ENCODE measurements around the gene CSF1R.

CSF1R gene

DNA sequence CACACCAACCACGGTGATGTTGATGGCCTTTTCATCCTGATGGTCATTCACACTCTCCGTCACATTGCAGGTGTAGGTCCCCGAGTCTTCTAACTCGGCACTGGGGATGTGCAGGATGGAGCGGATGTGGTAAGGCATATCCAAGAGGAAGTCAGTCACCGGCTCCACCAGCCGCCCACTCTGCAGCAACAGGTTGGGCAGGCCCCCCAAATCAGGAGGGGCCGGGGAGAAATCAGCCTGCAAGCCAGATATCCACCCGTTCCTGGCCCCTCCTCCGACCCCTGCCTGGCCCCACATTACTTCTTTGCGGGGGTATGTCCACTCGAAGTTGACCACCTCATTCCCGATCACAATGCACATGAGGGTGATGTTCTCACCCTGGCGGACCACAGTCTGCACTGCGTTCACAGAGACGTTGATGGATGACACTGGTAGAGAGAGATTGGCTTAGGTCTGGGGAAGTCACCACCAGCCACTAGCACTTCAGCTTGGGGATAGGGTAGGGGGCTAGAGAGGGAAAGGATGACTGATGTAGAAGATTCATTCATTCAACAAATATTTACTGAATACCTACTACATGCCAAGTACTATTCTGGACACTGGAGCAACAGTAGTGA is 47.3 kb upstream of the CSF1R start:
- ChIA-PET CTCF (interaction anchor here (0.6 to 1.3 kb wide), 2 partner anchors 29 to 244 kb away, joined by 3 read pairs; no protein-coding TSS in a partner anchor), POLR2A (no interaction called here)
- Histone ChIP-seq H3K9me3 (ENCODE audit: control insufficient read depth, insufficient read depth, low read depth, low read length) (no peaks in the 10 kb centered on the region), H3K27ac (ENCODE audit: extremely low read depth, low read depth, low read length) (no peak overlapping the region), H3K4me3 (ENCODE audit: low read depth, low read length) (no peak overlapping the region), H3K36me3 (ENCODE audit: control insufficient read depth in 2 of 2, insufficient read depth in 1 of 2, low read length in 2 of 2) (no peaks in the 10 kb centered on the region), H3K4me1 (ENCODE audit: control insufficient read depth, insufficient read depth, low read length) (no peaks in the 10 kb centered on the region)
- TF ChIP-seq, protein P1, sequence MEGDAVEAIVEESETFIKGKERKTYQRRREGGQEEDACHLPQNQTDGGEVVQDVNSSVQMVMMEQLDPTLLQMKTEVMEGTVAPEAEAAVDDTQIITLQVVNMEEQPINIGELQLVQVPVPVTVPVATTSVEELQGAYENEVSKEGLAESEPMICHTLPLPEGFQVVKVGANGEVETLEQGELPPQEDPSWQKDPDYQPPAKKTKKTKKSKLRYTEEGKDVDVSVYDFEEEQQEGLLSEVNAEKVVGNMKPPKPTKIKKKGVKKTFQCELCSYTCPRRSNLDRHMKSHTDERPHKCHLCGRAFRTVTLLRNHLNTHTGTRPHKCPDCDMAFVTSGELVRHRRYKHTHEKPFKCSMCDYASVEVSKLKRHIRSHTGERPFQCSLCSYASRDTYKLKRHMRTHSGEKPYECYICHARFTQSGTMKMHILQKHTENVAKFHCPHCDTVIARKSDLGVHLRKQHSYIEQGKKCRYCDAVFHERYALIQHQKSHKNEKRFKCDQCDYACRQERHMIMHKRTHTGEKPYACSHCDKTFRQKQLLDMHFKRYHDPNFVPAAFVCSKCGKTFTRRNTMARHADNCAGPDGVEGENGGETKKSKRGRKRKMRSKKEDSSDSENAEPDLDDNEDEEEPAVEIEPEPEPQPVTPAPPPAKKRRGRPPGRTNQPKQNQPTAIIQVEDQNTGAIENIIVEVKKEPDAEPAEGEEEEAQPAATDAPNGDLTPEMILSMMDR (tag by site-specific recombination; IDR thresholded peaks at IDR 0.05), result no peak
- TF ChIP-seq, protein P2, sequence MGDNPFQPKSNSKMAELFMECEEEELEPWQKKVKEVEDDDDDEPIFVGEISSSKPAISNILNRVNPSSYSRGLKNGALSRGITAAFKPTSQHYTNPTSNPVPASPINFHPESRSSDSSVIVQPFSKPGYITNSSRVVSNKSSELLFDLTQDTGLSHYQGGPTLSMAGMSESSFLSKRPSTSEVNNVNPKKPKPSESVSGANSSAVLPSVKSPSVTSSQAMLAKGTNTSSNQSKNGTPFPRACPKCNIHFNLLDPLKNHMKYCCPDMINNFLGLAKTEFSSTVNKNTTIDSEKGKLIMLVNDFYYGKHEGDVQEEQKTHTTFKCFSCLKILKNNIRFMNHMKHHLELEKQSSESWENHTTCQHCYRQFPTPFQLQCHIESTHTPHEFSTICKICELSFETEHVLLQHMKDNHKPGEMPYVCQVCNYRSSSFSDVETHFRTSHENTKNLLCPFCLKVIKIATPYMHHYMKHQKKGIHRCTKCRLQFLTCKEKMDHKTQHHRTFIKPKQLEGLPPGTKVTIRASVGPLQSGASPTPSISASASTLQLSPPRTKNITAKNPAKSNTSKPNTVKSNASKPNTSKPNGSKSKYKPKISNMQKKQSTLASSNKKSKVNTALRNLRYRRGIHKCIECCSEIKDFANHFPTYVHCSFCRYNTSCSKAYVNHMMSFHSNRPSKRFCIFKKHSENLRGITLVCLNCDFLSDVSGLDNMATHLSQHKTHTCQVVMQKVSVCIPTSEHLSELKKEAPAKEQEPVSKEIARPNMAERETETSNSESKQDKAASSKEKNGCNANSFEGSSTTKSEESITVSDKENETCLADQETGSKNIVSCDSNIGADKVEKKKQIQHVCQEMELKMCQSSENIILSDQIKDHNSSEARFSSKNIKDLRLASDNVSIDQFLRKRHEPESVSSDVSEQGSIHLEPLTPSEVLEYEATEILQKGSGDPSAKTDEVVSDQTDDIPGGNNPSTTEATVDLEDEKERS (tag by site-specific recombination; IDR thresholded peaks at IDR 0.05), result no peak
- TF ChIP-seq SCRT2 (tag by site-specific recombination; IDR thresholded peaks at IDR 0.05), result peak; percentile 68; the same call in 1 of the 2 replicates

DNA sequence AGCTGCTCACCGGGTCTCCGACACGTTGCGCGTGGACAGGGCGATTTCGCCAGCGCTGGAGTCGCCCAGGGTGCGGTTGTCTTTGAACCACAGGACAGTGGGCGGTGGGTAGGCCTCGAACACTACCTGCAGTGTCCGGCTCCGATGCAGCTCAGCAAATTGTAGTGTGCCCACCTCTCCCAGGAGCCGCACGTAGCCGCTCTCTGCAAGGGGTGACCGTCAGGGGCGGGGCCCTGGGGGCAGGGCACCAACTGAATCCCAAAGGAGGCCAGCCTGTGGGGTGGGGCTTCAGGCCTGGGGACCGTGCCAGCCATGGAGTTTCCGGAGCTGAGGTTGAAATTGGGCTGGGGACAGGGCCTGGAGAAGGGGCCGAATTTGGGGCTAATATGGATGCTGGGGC is 46.4 kb upstream of the CSF1R start:
- Histone ChIP-seq H3K4me1 (ENCODE audit: control insufficient read depth, insufficient read depth, low read length) (no peaks in the 10 kb centered on the region), H3K36me3 (ENCODE audit: control insufficient read depth in 2 of 2, insufficient read depth in 1 of 2, low read length in 2 of 2) (no peaks in the 10 kb centered on the region), H3K4me3 (ENCODE audit: low read depth, low read length) (no peak overlapping the region), H3K27ac (ENCODE audit: extremely low read depth, low read depth, low read length) (no peak overlapping the region), H3K9me3 (ENCODE audit: control insufficient read depth, insufficient read depth, low read depth, low read length) (no peaks in the 10 kb centered on the region)
- TF ChIP-seq, protein P3, sequence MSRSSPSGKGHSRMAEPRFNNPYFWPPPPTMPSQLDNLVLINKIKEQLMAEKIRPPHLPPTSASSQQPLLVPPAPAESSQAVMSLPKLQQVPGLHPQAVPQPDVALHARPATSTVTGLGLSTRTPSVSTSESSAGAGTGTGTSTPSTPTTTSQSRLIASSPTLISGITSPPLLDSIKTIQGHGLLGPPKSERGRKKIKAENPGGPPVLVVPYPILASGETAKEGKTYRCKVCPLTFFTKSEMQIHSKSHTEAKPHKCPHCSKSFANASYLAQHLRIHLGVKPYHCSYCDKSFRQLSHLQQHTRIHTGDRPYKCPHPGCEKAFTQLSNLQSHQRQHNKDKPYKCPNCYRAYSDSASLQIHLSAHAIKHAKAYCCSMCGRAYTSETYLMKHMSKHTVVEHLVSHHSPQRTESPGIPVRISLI (tag by site-specific recombination; IDR thresholded peaks at IDR 0.05), result no peak
- TF ChIP-seq ZNF777 (tag by site-specific recombination; IDR thresholded peaks at IDR 0.05; ENCODE audit: borderline replicate concordance) (no peak), ZNF416 (tag by site-specific recombination; IDR thresholded peaks at IDR 0.05) (no peak), ZNF843 (tag by site-specific recombination; IDR thresholded peaks at IDR 0.05) (no peak), ZBTB7A (tag by site-specific recombination; IDR thresholded peaks at IDR 0.05; ENCODE audit: low read depth) (no peak), KLF16 (tag by site-specific recombination; IDR thresholded peaks at IDR 0.05) (no peak), ZNF223 (tag by site-specific recombination; IDR thresholded peaks at IDR 0.05) (no peak), FEZF1 (tag by site-specific recombination; IDR thresholded peaks at IDR 0.05) (no peak), ZNF341 (tag by site-specific recombination; IDR thresholded peaks at IDR 0.05; ENCODE audit: low read depth) (no peak), ZNF837 (tag by site-specific recombination; IDR thresholded peaks at IDR 0.05) (no peak), ZEB2 (tag by site-specific recombination; IDR thresholded peaks at IDR 0.05) (no peak), ZNF221 (tag by site-specific recombination; IDR thresholded peaks at IDR 0.05; ENCODE audit: borderline replicate concordance) (no peak), ZBTB20 (tag by site-specific recombination; IDR thresholded peaks at IDR 0.05) (no peak), ZBTB48 (tag by site-specific recombination; IDR thresholded peaks at IDR 0.05) (no peak), PRDM1 (tag by site-specific recombination; IDR thresholded peaks at IDR 0.05) (no peak), ZFHX2 (tag by site-specific recombination; conservative IDR thresholded peaks at IDR 0.05) (no peak), GLIS2 (tag by site-specific recombination; IDR thresholded peaks at IDR 0.05) (no peak)
- TF ChIP-seq, protein P4, sequence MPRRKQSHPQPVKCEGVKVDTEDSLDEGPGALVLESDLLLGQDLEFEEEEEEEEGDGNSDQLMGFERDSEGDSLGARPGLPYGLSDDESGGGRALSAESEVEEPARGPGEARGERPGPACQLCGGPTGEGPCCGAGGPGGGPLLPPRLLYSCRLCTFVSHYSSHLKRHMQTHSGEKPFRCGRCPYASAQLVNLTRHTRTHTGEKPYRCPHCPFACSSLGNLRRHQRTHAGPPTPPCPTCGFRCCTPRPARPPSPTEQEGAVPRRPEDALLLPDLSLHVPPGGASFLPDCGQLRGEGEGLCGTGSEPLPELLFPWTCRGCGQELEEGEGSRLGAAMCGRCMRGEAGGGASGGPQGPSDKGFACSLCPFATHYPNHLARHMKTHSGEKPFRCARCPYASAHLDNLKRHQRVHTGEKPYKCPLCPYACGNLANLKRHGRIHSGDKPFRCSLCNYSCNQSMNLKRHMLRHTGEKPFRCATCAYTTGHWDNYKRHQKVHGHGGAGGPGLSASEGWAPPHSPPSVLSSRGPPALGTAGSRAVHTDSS (tag by site-specific recombination; IDR thresholded peaks at IDR 0.05), result no peak
- TF ChIP-seq, protein P5, sequence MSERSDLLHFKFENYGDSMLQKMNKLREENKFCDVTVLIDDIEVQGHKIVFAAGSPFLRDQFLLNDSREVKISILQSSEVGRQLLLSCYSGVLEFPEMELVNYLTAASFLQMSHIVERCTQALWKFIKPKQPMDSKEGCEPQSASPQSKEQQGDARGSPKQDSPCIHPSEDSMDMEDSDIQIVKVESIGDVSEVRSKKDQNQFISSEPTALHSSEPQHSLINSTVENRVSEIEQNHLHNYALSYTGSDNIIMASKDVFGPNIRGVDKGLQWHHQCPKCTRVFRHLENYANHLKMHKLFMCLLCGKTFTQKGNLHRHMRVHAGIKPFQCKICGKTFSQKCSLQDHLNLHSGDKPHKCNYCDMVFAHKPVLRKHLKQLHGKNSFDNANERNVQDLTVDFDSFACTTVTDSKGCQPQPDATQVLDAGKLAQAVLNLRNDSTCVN (tag by site-specific recombination; optimal IDR thresholded peaks at IDR 0.05), result no peak
- TF ChIP-seq, protein P1 (tag by site-specific recombination; IDR thresholded peaks at IDR 0.05), result no peak
- ChIA-PET CTCF (interaction anchor here (1.1 kb wide), 1 partner anchor 162 kb away, joined by 3 read pairs; no protein-coding TSS in a partner anchor), POLR2A (no interaction called here)

All from HEK293 (cell line).